HG03039 (cell line): ENCODE measurements around the gene TRIM9.

Experiments
- ATAC-seq: cut with Tn5 transposase; IDR thresholded peaks from one replicate; pipeline ENCODE4 v1.9.1; 2021; ENCODE audit warnings: mild to moderate bottlenecking, moderate library complexity; ENCODE audit not compliant: unreplicated experiment

TRIM9 gene

GRCh38 chr14:51093371-51094281, 1.3 kb downstream of the TRIM9 start:
- ATAC-seq = no peak

- ATAC-seq = no peak
Measured at GRCh38 chr14:51092965-51093364, 1.9 kb downstream of the TRIM9 start.

GRCh38 chr14:51089278-51089677, 5.6 kb downstream of the TRIM9 start:
- no peak for ATAC-seq

- ATAC-seq = no peak
Measured at GRCh38 chr14:51087031-51087441, 7.9 kb downstream of the TRIM9 start.

- no peak for ATAC-seq
Measured at GRCh38 chr14:51086044-51086443, 8.9 kb downstream of the TRIM9 start.

- no peak for ATAC-seq
Measured at GRCh38 chr14:51084962-51085361, 9.9 kb downstream of the TRIM9 start.

GRCh38 chr14:51084507-51084906, 10.4 kb downstream of the TRIM9 start:
- no peak for ATAC-seq

- no peak for ATAC-seq
Measured at GRCh38 chr14:51082349-51082748, 12.6 kb downstream of the TRIM9 start.

GRCh38 chr14:51081712-51082111, 13.2 kb downstream of the TRIM9 start:
- ATAC-seq = no peak

- no peak for ATAC-seq
Measured at GRCh38 chr14:51081209-51081608, 13.7 kb downstream of the TRIM9 start.

- no peak for ATAC-seq
Measured at GRCh38 chr14:51080645-51081044, 14.3 kb downstream of the TRIM9 start.

GRCh38 chr14:51079489-51079888, 15.4 kb downstream of the TRIM9 start:
- ATAC-seq = no peak

- ATAC-seq = no peak
Measured at GRCh38 chr14:51079085-51079484, 15.8 kb downstream of the TRIM9 start.

- no peak for ATAC-seq
Measured at GRCh38 chr14:51074701-51075385, 20.1 kb downstream of the TRIM9 start.

- no peak for ATAC-seq
Measured at GRCh38 chr14:51073731-51074130, 21.2 kb downstream of the TRIM9 start.

GRCh38 chr14:51072976-51073375, 21.9 kb downstream of the TRIM9 start:
- no peak for ATAC-seq

- ATAC-seq = no peak
Measured at GRCh38 chr14:51071857-51072256, 23.0 kb downstream of the TRIM9 start.

GRCh38 chr14:51070726-51071125, 24.2 kb downstream of the TRIM9 start:
- no peak for ATAC-seq

GRCh38 chr14:51069055-51069454, 25.9 kb downstream of the TRIM9 start:
- no peak for ATAC-seq

GRCh38 chr14:51068268-51068667, 26.6 kb downstream of the TRIM9 start:
- ATAC-seq = no peak

GRCh38 chr14:51067295-51067694, 27.6 kb downstream of the TRIM9 start:
- no peak for ATAC-seq

GRCh38 chr14:51066576-51066975, 28.3 kb downstream of the TRIM9 start:
- ATAC-seq = no peak
